Muscle of leg (tissue), 11 donors: ENCODE results near the gene B4GAT1. TPM values are rescaled to one million over a fixed set of nuclear protein-coding genes. Genes with fewer than 3 reads are reported as not detected.
"Not testable (repeated sequence)": the region's sequence is repeated elsewhere in the genome, so short reads cannot be mapped to it uniquely, and the experiment has no call there.

ENCODE experiments used
- DNase-seq: peaks from one replicate; pipeline ENCODE4 v3.0.0; 2013
- H3K27ac ChIP-seq: one replicate; pipeline ENCODE4 v1.5.1; 2013; ENCODE audit warnings: mild to moderate bottlenecking, low read length, control low read depth
- H3K27me3 ChIP-seq: one replicate; pipeline ENCODE4 v1.6.1; 2013; ENCODE audit warnings: low read length; ENCODE audit not compliant: control insufficient read depth, insufficient read depth
- H3K36me3 ChIP-seq: one replicate; pipeline ENCODE4 v1.6.1; 2013; ENCODE audit warnings: low read length; ENCODE audit not compliant: control insufficient read depth, insufficient read depth
- H3K4me1 ChIP-seq: one replicate; pipeline ENCODE4 v1.6.1; 2013; ENCODE audit warnings: low read length; ENCODE audit not compliant: control insufficient read depth, insufficient read depth
- H3K4me3 ChIP-seq: one replicate; pipeline ENCODE4 v1.5.1; 2013; ENCODE audit warnings: low read length, control low read depth
- H3K9me3 ChIP-seq: replicated peaks from 2 replicates; pipeline ENCODE4 v1.6.1; 2013; ENCODE audit warnings: low read depth, low read length; ENCODE audit not compliant: control insufficient read depth
- WGBS: methylation state at CpG from one replicate; pipeline ENCODE4 v1.1.5; 2013; ENCODE audit warnings: missing lambda C conversion rate; ENCODE audit not compliant: insufficient coverage; 5-methylcytosine and 5-hydroxymethylcytosine counted together
- polyA plus RNA-seq, 8 donors: library from polyadenylated mRNA; unstranded; fragments of 120-200 nt; gene quantifications; one replicate each; pipeline versions ENCODE4 v1.2.1 to v1.2.3, GENCODE V29; 2013; ENCODE audit warnings: inconsistent platforms in 1 of 8, low replicate concordance in 1 of 8; ENCODE audit not compliant: insufficient read length in 8 of 8, insufficient read depth in 1 of 8
- total RNA-seq: library from RNA; stranded (reverse); fragments of 120-200 nt; gene quantifications from one replicate; pipeline ENCODE4 v1.2.4, GENCODE V29; 2013

Gene B4GAT1
- total and polyA plus RNA-seq, 9 donors = 17.7 to 25.7 (median 23.2) TPM

DNA sequence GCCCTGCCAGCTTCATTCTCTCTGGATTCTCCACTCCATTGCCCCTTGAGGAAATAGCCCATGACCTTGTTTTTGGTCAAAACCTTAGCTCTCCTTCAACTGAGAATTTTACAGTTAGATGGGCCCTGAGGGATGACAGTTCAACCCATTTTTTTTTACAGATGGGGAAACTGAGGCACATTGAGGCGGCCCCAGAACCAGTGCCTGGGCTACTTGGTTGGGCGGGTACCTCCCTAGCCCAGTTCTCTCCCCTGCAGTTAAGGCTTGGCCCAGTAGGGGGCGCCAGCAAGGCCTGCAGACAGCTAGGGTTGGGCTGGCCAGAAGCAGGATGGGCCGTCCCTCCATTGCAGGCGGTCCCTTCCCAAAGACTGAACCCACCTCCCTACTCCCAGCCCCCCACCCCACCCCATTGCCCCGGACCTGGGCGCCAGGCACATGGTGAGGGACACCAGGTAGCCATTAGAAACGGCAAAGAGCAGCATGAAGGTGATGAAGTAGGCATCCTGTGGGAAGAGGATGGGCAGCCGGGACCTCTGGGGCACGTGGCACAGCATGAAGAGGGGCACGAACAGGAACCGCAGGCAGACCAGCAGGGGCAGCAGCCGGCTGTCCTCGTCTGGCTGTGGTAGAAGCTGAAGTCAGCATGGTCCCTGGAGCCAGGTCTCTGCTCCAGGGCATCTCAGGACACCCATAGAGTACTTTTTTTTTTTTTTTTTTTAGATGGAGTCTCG, 16.5 kb upstream of the B4GAT1 start:
- Histone ChIP-seq H3K9me3 (no peaks in the 10 kb centered on the region), H3K27me3 (no peaks in the 10 kb centered on the region), H3K4me3 (no peak overlapping the region), H3K4me1 (peaks cover 10% of the 10 kb centered on the region), H3K27ac (no peak overlapping the region), H3K36me3 (peaks cover 44% of the 10 kb centered on the region)
- 69% methylated on average over 9 of the region's 15 CpGs for WGBS
- no peak for DNase-seq

DNA sequence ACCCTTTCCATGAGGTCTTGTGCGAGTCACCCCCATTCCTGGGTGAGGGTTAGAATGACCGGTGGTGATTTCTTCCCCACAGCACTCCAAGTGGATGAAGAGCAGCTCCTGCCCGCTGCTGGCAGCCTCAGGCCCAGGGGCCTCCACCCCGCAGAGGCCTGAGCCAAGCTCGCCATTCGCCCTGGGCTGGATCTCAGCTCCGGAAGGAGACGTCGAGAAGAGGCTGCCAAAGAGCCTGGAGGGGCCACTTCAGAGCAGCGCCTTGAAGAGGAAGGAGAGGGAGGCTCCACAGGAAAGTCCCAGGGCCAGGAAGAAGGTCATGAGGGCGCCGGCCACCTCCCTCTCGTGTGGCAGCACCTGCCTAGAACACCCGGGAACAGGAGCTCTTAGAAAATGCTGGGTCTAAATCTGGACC, 15.8 kb upstream of the B4GAT1 start:
- WGBS = 76% methylated on average over 14 of the region's 14 CpGs
- no peak overlapping the region for H3K27ac ChIP-seq
- peaks cover 36% of the 10 kb centered on the region for H3K36me3 ChIP-seq
- peaks cover 2% of the 10 kb centered on the region for H3K4me1 ChIP-seq
- no peaks in the 10 kb centered on the region for H3K9me3 ChIP-seq
- no peaks in the 10 kb centered on the region for H3K27me3 ChIP-seq
- DNase-seq = no peak
- no peak overlapping the region for H3K4me3 ChIP-seq

DNA sequence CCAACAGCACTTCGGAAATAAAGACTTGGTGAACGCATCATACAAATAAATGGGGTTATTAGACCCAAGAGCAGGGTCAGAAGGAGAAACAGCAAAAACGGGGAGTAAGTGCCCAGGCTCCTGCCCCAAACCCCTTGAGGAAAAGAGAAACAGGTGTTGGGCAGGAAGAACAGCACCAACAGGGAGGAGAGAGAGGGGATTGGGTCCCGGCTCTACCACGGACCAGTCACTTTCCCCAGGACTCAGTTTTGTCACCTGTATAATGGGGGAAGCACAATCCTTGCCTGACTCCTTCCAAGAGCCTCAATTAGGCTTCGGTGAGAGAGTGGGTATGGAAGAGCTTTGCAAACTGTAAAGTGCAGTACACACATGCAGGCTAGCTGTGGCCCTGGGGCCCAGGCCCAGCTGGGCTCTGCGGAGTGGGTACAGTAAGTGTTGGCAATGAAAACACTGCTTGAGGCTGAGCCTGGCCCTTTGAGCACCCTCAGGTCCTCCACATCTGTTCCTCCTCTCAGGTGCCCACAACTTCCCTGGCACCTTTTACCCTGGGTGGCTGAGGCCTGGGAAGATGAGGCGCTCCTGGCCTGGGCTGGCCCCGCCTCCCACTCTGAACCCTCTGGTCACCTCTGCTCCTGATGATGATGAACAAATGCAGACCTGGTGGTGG, 15.2 kb upstream of the B4GAT1 start:
- no peak overlapping the region for H3K27ac ChIP-seq
- H3K27me3 ChIP-seq = no peaks in the 10 kb centered on the region
- no peak for DNase-seq
- H3K9me3 ChIP-seq = no peaks in the 10 kb centered on the region
- 72% methylated on average over 6 of the region's 9 CpGs for WGBS
- H3K4me1 ChIP-seq = no peaks in the 10 kb centered on the region
- H3K4me3 ChIP-seq = no peak overlapping the region
- H3K36me3 ChIP-seq = peaks cover 31% of the 10 kb centered on the region

DNA sequence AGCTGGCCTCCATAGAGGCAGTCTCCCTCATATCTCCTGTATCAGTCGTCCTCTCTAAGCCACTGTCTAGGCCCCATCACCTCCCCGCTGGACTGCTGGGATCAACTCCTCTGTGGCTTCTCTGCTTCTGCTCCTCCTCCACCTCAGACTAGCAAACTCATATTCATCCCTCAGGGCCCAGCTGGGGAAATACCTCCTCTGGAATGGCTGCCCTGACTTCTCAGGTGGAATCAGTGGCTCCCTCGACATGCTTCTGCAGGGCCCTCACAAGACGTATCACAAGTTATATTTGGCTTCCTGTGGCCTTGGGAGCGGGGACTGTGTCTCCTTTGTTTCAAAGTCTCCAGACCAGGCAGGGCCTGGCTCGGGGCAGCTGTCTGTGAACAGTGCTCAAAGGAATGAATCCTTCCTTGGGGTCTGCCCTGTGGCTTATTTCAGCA, 14.1 kb upstream of the B4GAT1 start:
- 75% methylated on average over 6 of the region's 6 CpGs for WGBS
- DNase-seq = no peak
- H3K4me1 ChIP-seq = no peaks in the 10 kb centered on the region
- H3K27ac ChIP-seq = no peak overlapping the region
- peaks cover 23% of the 10 kb centered on the region for H3K36me3 ChIP-seq
- H3K4me3 ChIP-seq = no peak overlapping the region
- no peaks in the 10 kb centered on the region for H3K27me3 ChIP-seq
- H3K9me3 ChIP-seq = no peaks in the 10 kb centered on the region

DNA sequence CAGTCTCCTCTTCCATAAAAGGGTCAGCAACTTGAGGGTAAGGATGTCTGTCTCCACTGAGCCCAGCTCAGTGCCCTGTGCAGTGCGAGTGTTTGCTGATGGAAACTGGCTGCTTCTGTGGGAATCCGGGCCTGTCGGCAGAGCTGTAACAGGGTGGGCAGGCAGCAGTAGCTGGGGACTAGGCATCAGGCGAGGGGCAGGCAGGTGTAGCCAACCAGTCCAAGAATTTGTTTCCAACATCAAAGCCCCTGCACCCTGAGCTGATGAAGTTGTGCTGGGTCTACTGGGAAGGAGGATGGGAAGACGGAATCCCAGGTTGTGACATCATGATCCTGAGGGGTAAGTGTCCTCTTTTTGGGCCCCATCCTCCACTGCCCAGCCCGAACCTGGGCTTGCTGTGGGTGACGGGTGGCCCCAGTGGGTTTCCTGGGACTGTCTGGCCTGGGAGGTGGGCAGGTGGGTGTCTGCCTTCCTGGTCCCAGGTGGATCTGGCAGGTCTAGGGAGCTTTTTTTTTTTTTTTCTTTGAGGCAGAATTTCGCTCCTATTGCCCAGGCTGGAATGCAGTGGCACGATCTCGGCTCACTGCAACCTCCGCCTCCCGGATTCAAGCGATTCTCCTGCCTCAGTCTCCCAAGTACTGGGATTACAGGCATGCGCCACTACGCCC, 13.1 kb upstream of the B4GAT1 start:
- Histone ChIP-seq H3K9me3 (no peaks in the 10 kb centered on the region), H3K27ac (no peak overlapping the region), H3K4me3 (no peak overlapping the region), H3K27me3 (no peaks in the 10 kb centered on the region), H3K4me1 (no peaks in the 10 kb centered on the region), H3K36me3 (peaks cover 19% of the 10 kb centered on the region)
- 88% methylated on average over 5 of the region's 15 CpGs for WGBS
- no peak for DNase-seq

DNA sequence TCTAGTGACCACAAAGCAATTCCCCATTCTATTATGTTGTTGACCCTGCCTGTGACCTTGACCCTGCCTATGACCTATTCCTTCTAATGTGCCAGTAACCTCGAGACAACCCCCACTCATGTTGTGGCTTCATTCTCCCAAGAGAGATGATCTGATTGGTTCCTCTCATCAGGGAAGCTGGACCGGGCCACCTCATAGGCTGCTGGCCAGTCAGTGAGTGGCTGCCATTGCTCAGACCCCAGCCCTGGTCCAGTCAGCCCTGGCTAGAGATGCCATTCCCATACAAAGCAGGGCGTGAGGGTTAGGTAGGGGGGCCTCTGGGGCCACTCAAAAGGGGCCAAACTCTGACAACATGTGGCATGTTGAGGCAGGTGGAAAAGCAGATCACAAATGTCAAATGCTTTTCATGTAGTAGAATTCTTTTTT, 12.2 kb upstream of the B4GAT1 start:
- Histone ChIP-seq H3K9me3 (no peaks in the 10 kb centered on the region), H3K4me1 (no peaks in the 10 kb centered on the region), H3K36me3 (peaks cover 15% of the 10 kb centered on the region), H3K27me3 (no peaks in the 10 kb centered on the region), H3K27ac (no peak overlapping the region), H3K4me3 (no peak overlapping the region)
- WGBS = 30% methylated on average over 2 of the region's 3 CpGs
- DNase-seq = no peak

DNA sequence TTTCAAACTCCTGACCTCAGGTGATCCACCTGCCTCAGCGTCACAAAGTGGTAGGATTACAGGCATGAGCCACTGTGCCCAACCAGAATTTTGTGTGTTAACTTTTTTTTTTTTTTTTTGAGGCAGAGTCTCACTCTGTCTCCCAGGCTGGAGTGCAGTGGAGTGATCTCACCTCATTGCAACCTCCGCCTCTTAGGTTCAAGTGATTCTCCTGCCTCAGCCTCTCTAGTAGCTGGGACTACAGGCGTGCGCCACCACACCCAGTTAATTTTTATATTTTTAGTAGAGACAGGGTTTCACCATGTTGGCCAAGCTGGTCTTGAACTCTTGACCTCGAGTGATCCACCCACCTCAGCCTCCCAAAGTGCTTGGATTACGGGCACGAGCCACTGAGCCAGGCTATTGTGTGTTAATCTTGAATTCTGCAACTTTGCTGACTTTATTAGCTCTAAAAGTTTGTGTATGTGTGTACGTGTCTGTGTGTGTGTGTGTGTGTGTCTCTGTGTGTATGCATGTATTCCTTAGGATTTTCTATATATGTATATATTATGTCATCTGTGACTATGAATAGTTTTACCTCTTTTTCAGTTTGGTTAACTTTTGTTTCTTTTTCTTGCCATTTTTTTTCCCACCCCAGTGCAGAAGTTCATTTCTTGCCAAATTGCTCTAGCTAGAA, 3.3 kb upstream of the B4GAT1 start:
- H3K27me3 ChIP-seq, H3K36me3 ChIP-seq, H3K27ac ChIP-seq, H3K4me3 ChIP-seq, H3K9me3 ChIP-seq, DNase-seq: not testable (repeated sequence)
- peaks cover 20% of the 10 kb centered on the region for H3K4me1 ChIP-seq
- WGBS = 74% methylated on average over 3 of the region's 8 CpGs

DNA sequence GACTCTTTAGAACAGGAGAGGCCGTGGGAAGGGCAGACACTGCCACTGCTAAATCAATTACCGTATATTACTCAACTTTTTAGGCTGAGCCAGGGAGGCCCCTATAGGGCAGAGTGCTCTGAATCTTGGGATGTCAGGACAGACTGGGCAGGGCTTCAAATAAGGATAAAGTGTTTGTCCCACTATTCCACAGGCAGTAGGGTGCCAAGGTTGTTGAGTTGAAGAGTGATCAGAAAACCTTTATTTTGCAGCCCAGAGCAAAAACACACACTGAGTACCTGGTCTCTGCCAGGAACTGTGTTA, 1.6 kb upstream of the B4GAT1 start:
- no peak overlapping the region for H3K27ac ChIP-seq
- no peaks in the 10 kb centered on the region for H3K27me3 ChIP-seq
- H3K9me3 ChIP-seq = no peaks in the 10 kb centered on the region
- no CpG with 5 or more reads among the region's 2 CpGs for WGBS
- H3K4me3 ChIP-seq = no peak overlapping the region
- peak; percentile 28 for DNase-seq
- no peaks in the 10 kb centered on the region for H3K36me3 ChIP-seq
- H3K4me1 ChIP-seq = peaks cover 31% of the 10 kb centered on the region

DNA sequence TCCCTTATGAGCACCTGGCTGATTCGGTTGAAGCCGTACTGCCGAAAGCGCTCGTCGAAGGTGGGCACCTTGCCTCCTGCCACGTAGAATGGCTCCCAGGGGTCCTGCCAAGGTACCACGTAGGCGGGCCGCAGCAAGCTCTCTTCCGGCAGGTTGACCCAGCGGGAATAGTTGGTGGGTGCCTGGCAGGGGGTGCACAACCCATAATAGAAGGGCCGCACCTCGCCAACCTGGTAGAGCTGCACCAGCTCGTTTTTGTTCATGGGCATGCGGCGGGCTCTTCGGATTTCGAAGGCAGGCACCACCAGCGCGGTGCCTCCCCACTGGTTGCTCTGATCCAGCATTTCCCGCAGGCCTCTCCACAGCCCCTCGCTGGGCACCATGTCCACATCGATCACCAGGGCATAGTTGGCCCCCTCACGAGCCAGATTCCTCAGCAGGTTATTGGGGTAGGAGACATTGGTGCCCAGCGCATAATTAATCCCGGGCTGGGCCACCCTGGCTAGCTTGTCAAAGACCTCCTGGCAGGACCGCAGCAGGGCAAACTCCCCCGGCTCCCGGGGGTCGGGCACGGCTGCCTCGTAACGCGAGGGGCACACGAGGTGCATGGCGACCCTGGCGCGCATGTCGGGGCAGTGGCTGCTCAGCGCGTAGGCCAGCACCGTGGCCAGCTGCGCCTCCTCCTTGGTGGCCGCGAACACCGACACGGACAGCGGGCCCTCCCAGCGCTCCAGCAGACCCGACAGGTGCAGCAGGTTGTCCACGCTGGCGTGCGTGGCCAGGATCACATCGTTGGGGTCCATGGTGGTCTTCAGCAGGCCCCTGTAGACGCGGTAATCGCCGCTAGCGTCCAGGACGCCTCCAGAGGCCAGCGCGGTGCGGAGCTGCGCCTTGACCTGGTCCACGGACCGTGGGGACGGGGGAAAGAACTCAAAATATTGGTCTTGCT, 679 bp downstream of the B4GAT1 start:
- peaks cover 18% of the 10 kb centered on the region for H3K36me3 ChIP-seq
- H3K27ac ChIP-seq = peak overlapping the region; percentile 91
- peaks cover 34% of the 10 kb centered on the region for H3K4me1 ChIP-seq
- no peaks in the 10 kb centered on the region for H3K27me3 ChIP-seq
- H3K9me3 ChIP-seq = no peaks in the 10 kb centered on the region
- peak; percentile 21 for DNase-seq
- WGBS = 29% methylated on average over 67 of the region's 68 CpGs
- H3K4me3 ChIP-seq = peak overlapping the region; percentile 91
